Activated T-cell treated with anti-CD3 and anti-CD28 coated beads for 48 hours (primary cell): ENCODE measurements around the gene MCMBP.
"Not testable (repeated sequence)": the region's sequence is repeated elsewhere in the genome, so short reads cannot be mapped to it uniquely, and the experiment has no call there.

ENCODE experiments used
- DNase-seq: peaks from one replicate; pipeline ENCODE4 v3.0.0-alpha.2; 2020; ENCODE audit warnings: low read depth

Gene MCMBP

DNA sequence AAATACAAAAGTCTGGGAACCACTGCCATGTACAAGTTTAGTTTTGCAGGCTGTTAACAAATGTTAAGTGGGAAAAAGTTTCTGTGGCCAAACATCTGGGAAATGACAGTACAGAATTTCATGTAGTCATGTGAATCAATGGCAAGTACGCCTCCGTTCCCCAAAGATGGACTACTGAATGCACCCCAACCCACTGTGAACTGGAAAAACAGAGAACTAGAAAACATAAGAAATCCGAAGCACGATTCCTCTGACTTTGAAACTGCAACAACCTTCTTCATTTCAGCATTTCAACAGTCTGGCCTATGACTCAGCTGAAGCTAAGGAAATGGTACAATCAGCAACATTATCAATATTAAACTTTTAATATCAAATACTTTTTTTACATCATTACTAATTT is 41.8 kb downstream of the MCMBP start:
- DNase-seq = no peak

- DNase-seq = no peak
These were observed 43.2 kb downstream of the MCMBP start for GRCh38 chr10:119829429-119829828.

- DNase-seq = no peak
These were observed 45.2 kb downstream of the MCMBP start for GRCh38 chr10:119827430-119827829.

DNA sequence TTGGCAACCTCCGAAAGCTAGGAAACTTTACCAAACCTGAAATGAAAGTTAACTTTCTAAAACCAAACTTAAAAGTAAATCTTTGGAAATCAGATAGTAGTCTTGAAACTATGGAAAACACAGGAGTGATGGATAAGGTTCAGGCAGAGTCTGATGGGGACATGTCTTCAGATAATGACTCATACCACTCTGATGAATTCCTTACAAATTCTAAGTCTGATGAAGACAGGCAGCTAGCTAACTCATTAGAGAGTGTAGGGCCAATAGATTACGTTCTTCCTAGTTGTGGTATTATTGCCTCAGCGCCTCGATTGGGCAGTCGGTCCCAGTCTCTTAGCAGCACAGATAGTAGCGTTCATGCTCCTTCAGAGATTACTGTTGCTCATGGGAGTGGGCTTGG is 45.9 kb downstream of the MCMBP start:
- DNase-seq = no peak

DNA sequence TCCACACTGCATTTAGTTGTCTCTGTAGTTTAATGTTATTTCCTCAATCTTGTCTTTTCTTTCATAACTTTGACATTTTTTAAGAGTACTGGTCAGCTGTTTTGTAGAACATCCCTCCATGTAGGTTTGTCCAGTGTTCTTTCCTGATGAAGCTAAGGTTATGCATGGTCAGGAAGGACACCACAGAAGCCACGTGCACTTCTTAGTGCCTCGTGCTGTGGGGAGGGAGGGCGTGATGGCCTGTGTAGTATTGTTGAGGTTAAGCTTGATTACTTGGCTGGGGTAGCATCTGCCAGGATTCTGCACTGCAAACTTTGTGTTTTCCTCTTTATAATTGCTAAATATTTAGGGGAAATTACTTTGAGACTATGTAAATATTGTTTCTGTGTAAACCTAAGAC is 48.3 kb downstream of the MCMBP start:
- no peak for DNase-seq

DNA sequence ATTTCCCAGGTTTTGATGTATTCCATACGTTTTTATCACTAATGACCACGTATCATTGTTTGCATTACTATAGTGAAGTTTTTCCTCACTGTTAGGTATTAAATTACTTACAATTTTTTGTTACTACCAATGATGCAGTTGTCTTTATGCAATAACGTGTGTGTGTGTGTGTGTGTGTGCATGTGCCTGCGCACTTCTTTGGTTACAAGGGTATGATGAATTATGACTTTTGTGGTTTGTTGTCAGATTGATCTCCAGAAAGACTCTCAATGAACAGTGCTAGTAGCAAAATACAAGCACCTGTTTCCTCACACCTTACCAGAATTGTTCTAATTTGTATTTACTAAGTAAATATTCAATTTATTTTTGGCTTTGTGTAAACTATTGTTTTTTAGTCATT is 51.5 kb downstream of the MCMBP start:
- DNase-seq = no peak

- no peak for DNase-seq
These were observed 53.8 kb downstream of the MCMBP start for GRCh38 chr10:119818889-119819270.

GRCh38 chr10:119817991-119818888 is 54.4 kb downstream of the MCMBP start:
- no peak for DNase-seq

DNA sequence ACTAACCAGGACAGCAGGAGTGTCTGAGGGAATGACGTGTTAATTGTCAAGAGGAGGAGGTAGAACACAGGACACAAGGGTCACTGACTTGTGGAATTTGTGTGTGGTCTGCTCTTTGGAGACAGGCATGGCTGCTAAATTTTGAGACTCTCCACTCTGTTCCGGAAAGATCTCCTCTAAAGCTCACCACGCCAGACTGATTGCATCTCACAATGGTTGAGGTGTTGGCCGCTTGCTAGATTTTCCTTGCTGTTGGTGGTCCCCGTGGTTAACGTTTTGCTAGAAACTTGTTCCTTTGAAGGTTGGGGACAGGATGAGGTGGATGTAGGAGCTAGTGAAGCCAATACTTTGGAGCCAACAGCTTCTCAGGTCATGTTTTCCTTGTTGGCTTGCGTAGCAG is 57.0 kb downstream of the MCMBP start:
- no peak for DNase-seq

DNA sequence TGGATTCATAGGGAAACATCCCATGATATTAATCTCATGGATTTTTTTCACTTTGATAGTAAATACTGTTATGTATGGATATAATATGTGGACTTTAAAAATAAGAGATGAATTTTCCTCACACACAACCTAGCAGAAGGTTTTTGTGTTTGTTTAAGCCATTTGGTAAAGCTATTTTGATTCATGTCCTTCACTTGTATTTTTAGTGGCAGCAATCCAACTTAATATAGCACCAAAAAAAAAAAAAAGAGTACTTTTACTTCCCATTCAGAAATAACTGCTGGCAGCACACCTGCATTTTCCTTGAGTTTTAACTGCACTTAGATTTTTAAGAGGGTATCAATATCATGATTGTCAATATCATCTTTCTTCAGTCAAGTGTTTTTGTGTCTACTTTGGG is 60.0 kb downstream of the MCMBP start:
- no peak for DNase-seq

DNA sequence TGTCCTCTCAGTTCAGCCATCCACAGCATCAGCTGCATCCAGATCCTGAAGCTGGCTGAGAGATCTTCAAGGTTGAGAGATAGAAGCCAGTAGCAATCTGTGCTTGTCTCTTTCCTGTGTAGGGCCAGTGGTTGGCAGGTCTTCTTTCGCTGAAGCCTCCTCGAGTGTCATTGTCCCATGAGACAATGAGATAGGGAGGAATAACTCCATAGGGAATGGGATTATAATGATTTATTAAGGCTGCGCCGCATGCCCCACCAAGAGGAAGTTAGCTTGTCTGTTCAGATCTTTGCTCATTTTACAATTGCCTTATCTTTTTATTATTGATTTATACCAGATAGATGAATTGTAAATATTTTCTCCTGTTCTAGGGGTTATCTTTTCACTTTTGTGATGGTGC is 61.5 kb downstream of the MCMBP start:
- no peak for DNase-seq

DNA sequence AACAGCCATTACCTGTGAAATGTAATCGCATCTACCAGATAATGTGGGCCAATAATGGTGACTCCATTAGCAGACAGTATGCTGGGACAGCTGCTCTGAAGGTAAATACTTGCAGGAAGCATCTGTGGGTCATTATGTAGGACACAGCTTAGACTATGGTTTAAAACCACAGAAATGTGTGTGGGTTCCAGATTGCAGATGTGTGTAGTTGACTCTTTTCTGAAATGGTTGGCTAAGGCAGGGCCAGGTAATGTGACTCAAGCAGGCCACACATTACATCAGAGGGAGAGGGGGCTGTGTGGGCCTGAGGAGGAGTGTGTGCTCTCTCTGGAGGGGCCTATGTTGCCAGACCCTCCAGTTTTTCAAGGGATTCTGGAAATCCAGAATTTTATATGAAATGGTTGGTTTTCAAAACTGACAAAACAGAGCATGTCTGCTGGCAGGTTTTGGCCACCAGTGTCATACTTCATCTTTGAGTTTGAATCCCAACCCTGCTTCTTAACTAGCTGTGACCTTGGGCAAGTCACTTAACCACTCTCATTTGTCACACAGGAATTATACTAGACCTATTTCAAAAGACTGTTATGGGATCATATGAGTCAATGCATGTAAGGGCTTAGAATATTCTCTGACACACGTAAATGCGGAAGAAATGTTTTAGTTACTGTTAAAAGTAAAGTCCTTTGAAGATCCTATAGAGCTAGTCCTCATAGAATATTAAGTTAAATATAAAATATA is 64.5 kb downstream of the MCMBP start:
- no peak for DNase-seq

DNA sequence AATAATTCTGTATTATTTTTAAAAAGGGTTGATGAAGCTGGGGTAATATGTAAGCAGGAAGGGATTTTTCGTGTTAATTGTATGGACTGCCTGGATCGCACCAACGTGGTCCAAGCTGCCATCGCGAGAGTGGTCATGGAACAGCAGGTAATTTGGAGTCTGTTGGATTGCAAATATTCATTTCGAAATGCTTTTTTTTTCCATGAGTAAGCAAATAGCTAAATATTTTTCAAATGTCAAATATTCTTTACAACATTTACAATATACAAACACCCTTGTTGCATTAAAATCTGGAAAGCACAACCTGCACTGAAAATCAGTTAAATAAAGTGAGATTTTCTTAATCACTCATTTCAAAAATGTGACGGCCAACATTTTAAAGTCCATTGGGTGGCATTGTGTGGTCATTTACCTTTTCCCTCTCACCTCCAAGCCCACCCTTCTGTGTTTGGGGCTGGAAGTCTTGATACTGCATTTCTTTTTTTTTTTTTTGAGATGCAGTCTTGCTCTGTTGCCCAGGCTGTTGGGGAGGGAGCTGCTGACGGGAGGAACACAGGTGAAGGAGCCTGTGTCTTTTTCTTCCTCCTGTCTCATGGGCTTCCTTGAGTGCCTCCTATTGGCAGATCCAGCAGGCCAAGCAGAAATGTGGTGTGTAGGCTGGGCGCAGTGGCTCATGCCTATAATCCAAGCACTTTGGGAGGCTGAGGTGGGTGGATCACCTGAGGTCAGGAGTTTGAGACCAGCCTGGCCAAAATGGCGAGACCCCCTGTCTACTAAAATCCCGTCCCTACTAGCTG is 66.1 kb downstream of the MCMBP start:
- DNase-seq = no peak

- no peak for DNase-seq
These were observed 66.9 kb downstream of the MCMBP start for GRCh38 chr10:119805702-119806230.

DNA sequence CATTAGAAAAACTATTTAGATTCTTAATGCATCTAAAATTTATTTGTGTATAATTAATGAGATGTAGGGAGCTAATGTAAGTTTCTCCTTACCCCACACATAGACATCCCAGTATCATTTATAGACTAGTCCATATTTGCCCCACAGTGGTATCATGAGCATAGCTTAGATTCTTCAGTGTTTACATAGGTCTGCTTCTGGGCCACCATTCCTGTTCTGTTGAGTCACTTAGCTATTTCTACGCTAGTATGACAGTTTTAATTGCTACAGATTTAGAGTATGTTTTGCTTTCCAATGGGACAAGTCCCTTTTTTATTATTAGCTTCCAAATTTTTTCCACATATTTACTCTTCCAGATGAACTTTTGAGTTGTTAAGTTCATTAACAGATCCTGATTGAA is 69.4 kb downstream of the MCMBP start:
- DNase-seq = no peak

GRCh38 chr10:119801998-119802538 is 70.6 kb downstream of the MCMBP start:
- DNase-seq = no peak

- DNase-seq = no peak
These were observed 71.5 kb downstream of the MCMBP start for GRCh38 chr10:119801176-119801575.

DNA sequence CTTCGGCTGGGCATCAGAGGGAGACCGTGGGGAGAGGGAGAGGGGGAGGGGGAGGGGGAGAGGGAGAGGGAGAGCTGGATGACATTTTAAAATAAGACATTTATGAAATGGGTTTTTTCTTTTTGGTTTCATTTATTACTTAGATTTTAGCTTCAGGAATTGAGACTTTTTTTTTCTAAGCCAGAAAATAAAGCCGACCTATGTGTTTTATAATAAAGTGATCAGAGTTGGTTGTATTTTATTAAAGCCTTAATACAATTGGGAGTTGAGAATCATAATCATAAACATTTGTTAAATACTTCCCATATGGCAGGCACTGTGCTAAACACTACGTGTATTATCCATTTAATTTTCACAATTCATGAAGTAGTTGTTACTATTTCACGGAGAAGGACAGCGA is 76.6 kb downstream of the MCMBP start:
- no peak for DNase-seq

DNA sequence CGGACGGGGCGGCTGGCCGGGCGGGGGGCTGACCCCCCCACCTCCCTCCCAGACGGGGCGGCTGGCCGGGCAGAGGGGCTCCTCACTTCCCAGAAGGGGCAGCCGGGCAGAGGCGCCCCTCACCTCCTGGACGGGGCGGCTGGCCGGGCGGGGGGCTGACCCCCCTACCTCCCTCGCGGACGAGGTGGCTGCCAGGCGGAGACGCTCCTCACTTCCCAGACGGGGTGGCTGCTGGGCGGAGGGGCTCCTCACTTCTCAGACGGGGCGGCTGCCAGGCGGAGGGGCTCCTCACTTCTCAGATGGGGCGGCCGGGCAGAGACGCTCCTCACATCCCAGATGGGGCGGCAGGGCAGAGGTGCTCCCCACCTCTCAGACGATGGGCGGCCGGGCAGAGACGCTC is 77.5 kb downstream of the MCMBP start:
- DNase-seq = not testable (repeated sequence)

DNA sequence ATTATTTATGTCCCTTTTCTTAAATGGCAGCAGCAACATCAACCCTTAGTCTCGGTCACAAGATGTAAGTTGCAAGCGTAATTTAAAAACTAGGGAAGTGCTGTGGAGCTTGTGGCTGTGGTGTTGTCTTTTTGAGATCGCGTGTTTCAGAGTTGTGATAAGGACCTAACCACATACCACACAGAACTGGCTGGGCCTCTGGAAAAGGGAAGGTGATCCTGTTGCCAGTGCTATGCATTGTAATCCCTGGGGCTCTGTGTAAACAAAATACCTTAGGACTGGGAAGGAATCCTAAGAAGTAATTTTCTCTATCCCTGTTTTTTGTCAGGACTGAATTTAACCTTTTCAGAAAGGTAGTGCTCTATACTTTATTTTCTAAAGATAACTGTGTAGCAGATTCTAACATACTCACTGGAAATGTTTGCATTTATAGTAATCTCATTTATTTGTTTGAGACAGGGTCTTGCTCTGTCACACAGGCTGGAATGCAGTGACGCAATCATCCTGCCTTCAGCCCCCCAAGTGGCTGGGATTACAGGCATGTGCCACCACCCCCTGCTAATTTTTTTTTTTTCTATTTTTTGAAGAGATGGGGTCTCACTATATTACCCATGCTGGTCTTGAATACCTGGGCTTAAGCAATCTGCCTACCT is 86.4 kb downstream of the MCMBP start:
- no peak for DNase-seq

DNA sequence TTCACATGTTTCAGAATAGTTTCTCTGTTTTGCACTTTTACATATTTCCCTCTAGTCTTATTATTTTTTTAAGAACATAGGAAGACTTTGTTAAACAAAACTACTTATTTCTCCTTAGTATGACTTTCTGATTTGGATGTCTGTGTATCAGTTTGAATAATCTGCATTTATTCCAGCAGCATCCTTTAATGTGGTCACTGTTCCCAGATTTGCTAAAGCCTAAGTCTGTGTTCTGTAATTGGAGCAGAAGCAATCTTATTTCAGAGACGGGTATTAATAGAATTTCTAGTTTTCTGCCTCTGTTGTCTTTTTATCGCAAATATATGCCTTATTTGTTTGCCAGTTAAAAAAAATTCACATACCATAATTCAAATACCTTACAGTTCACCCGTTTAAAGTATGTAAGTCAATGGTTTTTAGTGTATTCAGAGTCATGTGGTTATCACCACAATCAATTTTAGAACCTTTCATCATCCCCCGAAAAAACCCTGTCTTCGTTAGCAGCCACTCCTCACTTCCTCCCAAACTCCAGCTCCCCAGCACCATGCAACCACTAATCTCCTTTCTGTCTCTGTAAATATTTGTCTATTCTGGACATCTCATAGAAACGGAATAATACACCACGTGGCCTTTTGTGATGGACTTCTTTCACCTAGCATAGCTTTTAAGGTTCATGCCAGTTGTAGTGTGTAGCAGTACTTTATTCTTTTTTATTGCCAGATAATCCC is 88.1 kb downstream of the MCMBP start:
- no peak for DNase-seq
